Measurements from ENCODE around the gene GPN2. TPM values are rescaled to one million over a fixed set of nuclear protein-coding genes. Genes with fewer than 3 reads are reported as not detected.
"Not testable (repeated sequence)": the region's sequence is repeated elsewhere in the genome, so short reads cannot be mapped to it uniquely, and the experiment has no call there.

GPN2 gene
- total RNA-seq, 2 donors from 2014 or later, result 29.5 to 56.1 TPM

DNA sequence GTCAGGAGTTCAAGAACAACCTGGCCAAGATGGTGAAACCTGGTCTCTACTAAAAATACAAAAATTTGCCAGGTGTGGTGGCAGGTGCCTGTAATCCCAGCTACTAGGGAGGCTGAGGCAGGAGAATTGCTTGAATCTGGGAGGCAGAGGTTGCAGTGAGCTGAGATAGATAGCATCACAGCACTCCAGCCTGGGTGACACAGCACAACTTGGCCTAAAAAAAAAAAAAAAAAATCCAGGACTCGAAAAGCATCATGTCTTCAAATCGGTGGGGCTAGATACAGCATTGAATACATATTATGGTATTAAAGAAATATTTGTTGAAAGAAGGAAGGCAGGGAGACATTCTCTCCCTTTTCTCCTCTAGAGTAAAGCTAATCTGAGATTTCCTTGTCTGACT, 17.0 kb downstream of the GPN2 start:
- not testable (repeated sequence) for ATAC-seq; DNase-seq (ENCODE audit: low spot score in 2 of 2); H3K9me3 Mint-ChIP-seq; H3K36me3 Mint-ChIP-seq
- H3K27ac Mint-ChIP-seq, result peak overlapping the region in 1 of 2 donors; percentile 65

DNA sequence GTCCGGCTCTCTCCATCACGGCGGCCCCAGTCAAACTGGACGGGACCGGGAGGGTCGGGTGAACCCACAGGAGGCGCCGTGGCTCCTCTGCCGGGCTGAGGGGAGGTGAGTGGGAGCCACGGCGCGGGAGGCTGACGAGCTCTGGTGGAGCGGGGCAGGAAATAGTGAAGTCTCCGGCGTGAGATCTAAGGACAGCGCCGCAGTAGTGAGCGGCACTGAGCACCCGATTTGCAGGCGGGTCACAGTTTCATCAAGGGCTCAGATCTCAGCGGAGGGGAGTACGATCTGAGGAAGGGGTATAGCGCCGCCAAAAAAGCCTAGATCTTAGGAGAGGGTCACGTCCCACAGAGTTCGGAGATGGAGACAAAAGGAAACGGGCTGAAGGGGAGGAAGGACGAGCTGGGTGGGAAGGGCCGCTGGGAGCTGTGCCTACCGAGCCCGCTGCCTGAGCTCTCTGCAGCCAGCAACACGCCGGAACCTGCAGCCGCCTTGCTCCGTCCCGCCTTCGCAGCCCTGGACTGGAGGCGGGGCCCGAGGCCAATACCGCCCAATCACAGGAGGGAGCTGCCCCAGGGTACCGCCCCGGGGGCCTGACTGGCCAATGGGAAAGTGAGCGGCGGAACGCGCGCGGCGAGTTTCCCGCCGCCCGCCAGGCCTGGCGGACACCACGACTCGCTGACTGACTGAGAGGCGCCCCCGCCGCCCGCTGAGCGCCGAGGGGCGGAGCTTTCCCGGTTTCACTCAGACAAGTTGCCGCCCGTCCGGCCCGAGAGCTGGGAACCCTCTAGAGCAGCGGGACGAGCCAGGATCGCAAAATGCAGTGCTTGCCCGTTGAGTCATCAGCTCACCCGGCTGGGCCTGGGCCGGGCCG, 25.2 kb downstream of the GPN2 start:
- H3K27ac Mint-ChIP-seq, result peak overlapping the region; percentile 88 to 95

DNA sequence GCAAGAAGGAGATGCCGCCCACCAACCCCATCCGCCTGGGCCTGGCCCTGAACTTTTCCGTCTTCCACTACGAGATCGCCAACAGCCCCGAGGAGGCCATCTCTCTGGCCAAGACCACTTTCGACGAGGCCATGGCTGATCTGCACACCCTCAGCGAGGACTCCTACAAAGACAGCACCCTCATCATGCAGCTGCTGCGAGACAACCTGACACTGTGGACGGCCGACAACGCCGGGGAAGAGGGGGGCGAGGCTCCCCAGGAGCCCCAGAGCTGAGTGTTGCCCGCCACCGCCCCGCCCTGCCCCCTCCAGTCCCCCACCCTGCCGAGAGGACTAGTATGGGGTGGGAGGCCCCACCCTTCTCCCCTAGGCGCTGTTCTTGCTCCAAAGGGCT, 26.4 kb downstream of the GPN2 start:
- H3K27ac Mint-ChIP-seq, result peak overlapping the region in 1 of 2 donors; percentile 88
- ATAC-seq, result no peak

More for the DNA sequence above, 25.2 kb downstream of the GPN2 start:
- H3K36me3 Mint-ChIP-seq, result peaks cover 0 to 6% of the 10 kb centered on the region in 2 donors
- ATAC-seq (peak; percentile 94 to 95), DNase-seq (ENCODE audit: low spot score in 2 of 2) (peak; percentile 97 to 99)
- H3K9me3 Mint-ChIP-seq, result no peaks in the 10 kb centered on the region

DNA sequence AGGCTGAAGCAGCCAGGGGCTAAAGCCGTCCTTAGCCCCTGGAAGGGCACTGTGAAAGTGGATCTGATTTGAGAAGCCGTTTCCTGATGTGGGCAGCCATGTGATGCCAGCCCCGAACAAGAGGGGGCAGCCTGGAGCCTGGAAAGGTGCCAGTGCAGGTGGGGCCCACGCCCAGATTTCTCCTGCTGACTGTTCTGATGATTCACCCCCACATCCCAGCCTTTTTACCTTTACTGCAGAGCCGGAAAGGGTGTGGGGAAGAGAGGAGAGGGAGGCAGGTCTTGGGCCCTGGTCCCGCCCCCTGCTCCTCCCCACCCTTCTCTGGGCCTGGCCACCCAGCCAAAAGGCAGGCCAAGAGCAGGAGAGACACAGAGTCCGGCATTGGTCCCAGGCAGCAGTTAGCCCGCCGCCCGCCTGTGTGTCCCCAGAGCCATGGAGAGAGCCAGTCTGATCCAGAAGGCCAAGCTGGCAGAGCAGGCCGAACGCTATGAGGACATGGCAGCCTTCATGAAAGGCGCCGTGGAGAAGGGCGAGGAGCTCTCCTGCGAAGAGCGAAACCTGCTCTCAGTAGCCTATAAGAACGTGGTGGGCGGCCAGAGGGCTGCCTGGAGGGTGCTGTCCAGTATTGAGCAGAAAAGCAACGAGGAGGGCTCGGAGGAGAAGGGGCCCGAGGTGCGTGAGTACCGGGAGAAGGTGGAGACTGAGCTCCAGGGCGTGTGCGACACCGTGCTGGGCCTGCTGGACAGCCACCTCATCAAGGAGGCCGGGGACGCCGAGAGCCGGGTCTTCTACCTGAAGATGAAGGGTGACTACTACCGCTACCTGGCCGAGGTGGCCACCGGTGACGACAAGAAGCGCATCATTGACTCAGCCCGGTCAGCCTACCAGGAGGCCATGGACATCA, 27.1 kb downstream of the GPN2 start, which contains the start of gene SFN:
TSS of gene SFN (plus strand) at position 369 of the 904 bp plus-strand sequence. CDS start at position 433, 64 bp downstream.
- peak within 1 kb of the TSS; percentile 44 to 88 for H3K27ac Mint-ChIP-seq
- H3K9me3 Mint-ChIP-seq, result no peaks in the 10 kb centered on the region
- ATAC-seq (no peak), DNase-seq (ENCODE audit: low spot score in 2 of 2) (peak in 1 of 2 donors; percentile 71)
- H3K36me3 Mint-ChIP-seq, result peaks cover 0 to 6% of the 10 kb centered on the region in 2 donors

More for the DNA sequence above, 26.4 kb downstream of the GPN2 start:
- peaks cover 0 to 6% of the 10 kb centered on the region in 2 donors for H3K36me3 Mint-ChIP-seq
- no peak for DNase-seq (ENCODE audit: low spot score in 2 of 2)
- H3K9me3 Mint-ChIP-seq, result no peaks in the 10 kb centered on the region

DNA sequence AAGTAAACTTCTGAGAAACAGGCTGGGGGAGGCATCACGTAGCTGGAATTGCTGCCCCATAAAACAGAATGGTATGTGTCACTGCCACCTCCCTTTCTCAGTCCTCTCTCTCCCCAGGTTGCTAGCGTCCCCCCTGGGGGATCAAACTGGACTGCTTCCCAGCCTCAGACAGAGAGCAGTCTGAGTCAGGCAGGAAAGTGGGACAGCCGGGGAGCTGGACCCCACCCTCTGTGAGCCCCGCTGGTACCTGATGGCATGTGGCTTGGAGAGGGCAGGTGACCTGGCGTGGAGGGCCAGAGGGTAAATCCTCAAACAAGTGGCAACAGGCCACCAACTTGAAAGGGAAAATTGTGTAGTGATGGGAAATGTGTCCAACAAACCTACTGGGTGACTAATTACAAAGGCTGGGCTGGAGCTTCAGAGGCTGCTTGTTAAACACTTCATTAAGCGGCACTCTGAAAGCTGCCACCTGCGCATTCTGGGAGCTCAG, 28.1 kb downstream of the GPN2 start:
- Mint-ChIP-seq H3K9me3 (no peaks in the 10 kb centered on the region), H3K27ac (peak overlapping the region; percentile 36 to 44), H3K36me3 (peaks cover 0 to 6% of the 10 kb centered on the region in 2 donors)
- ATAC-seq (no peak), DNase-seq (ENCODE audit: low spot score in 2 of 2) (no peak)

DNA sequence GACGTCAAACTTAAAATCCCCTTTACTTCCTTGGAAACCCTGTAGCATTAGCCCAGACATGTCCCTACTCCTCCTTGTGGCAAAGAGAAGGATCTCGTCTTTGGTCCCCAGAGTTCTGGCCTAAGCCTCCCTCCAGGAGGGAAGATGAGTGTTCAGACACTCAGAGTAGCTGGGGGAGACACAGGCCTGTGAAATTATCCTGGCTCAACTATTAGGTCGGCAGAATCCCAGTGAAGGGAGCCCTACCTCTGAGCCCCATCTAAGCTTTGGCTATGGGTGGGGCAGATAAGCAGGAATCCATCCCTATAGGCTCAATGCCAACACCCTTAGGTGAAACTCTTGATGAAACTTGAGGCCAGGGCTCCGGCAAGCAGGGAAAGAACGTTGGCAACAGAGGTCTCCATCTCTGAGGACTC, 28.8 kb downstream of the GPN2 start:
- H3K9me3 Mint-ChIP-seq, result no peaks in the 10 kb centered on the region
- ATAC-seq (no peak), DNase-seq (ENCODE audit: low spot score in 2 of 2) (no peak)
- peaks cover 0 to 6% of the 10 kb centered on the region in 2 donors for H3K36me3 Mint-ChIP-seq
- H3K27ac Mint-ChIP-seq, result peak overlapping the region in 1 of 2 donors; percentile 36

DNA sequence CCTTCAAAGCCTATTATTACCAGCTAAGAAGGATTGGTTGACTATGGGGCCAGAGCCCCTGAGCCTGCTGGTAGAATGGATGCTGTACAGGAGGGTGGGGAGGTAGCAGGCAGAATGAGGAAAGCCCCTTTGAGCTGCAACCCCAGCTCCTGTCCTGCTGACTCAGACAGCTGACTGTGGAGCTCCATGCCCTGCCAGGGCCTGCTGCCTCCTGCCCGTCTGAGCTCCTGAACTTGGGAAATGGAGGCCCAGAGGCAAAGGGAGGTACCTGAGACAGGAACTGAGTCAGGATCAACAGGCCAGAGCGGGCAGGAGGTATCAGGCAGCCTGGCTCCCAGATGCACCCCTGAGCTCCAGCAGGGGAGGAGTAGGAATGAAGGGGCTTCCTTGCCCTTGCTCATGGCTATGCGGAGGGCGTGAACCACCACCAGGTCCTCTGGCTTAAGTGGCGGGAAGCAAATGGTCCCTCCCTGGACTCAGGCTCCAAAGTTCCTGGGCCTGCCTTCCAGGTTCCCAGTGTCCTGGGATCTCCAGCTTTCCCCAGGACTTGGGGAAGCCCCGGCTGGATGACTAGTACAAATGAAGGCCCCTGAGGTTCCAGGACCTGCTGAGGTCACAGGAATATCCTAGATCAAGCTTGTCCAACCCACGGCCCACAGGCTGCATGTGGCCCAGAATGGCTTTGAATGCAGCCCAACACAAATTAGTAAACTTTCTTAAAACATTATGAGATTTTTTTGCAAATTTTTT, 31.0 kb downstream of the GPN2 start:
- H3K27ac Mint-ChIP-seq, result peak overlapping the region; percentile 48 to 88
- ATAC-seq (no peak), DNase-seq (ENCODE audit: low spot score in 2 of 2) (no peak)
- no peaks in the 10 kb centered on the region for H3K9me3 Mint-ChIP-seq
- H3K36me3 Mint-ChIP-seq, result peaks cover 0 to 6% of the 10 kb centered on the region in 2 donors

DNA sequence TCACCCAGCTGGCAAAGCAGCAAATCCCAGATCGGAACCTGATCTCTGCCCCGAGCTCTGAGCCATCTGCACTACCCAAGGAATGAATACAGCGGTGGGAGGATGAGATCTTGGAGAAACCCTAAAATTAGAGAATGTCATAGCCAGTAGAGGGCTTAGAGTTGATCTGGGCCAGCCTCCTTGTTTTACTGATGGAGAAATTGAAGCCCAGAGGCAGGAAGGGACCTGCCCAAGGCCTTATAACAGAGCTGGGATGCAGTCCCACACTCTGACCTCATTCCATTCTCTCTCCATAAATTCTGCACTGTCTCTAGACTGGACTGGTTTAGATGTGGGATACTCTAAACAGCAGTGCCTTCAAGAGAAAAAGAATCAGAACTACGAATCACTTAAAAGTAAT, 31.9 kb downstream of the GPN2 start:
- Mint-ChIP-seq H3K36me3 (peaks cover 0 to 3% of the 10 kb centered on the region in 2 donors), H3K27ac (peak overlapping the region; percentile 48 to 88), H3K9me3 (no peaks in the 10 kb centered on the region)
- DNase-seq (ENCODE audit: low spot score in 2 of 2) (no peak), ATAC-seq (no peak)

DNA sequence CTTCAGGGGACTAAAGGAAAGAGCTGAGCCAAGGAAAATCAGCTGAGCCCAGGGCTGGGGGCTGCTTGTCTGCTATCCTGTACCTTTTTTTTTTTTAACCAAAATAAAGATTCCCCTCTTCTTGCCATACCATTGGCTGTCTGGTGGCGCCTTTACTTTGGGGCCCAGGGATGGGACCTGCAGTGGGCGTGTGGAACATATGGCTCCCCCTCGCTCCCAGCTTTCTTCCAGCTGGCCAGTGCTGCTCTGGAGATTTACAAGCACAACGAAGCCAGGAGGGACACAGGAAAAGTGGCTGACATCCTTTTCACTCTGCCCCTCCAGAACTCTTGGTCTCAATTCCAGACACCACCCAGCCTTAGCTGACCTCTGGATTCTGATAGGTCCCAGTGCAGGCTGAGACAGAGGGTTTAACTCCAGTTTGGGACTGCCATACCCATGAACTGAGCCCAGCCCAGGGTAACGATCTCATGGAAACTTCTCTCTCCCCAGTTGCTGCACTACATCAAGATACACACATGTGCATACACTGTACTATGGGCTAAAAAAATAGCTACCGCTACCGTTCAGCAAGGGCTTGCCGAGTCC, 32.5 kb downstream of the GPN2 start:
- DNase-seq (ENCODE audit: low spot score in 2 of 2) (no peak), ATAC-seq (no peak)
- H3K36me3 Mint-ChIP-seq, result peaks cover 5% of the 10 kb centered on the region in 2 donors
- H3K9me3 Mint-ChIP-seq, result no peaks in the 10 kb centered on the region
- H3K27ac Mint-ChIP-seq, result peak overlapping the region; percentile 48 to 88

DNA sequence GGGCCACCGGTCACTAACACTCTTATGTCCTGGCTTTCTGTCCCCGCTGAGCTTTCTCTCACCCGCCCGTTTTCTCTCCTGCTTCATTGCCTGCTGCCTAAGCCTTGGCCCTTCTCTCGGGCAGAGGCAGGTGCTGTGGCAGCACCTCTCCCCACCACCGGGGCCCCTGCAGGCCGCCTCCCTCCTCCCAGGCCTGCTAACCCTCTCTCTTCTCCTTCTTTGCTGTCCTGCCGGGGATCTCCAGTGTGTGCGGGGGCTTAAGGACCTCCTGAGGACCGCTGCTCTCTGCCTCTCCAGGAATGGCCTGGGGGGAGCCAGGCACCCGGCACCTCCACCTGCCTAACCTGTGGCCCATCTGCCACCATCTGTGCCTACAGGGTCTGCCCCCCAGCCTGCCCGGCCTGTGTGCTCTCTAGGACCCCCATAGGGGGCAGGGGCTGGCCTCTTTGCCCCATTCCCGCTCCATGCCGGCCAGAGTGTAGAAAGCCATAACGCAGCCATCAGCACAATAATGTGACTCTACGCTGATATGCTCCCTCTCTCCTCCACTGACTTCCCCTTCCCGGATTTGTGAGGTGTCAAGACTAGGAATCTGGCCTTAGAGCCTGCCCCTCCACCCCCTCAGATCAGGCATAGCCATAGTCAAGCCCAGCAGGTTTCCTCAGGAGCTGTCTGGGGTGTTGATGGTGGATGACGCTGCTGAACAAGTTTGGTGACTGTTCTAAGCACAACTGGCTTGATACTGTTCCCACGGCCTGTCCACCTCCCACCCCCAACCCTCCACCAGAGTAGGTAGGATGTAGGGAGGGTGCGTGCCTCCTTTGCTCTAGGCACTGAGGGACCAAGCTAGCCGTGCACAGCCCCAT, 33.2 kb downstream of the GPN2 start:
- Mint-ChIP-seq H3K27ac (peak overlapping the region; percentile 22 to 79), H3K9me3 (no peaks in the 10 kb centered on the region), H3K36me3 (peaks cover 6 to 10% of the 10 kb centered on the region in 2 donors)
- DNase-seq (ENCODE audit: low spot score in 2 of 2) (no peak), ATAC-seq (no peak)

DNA sequence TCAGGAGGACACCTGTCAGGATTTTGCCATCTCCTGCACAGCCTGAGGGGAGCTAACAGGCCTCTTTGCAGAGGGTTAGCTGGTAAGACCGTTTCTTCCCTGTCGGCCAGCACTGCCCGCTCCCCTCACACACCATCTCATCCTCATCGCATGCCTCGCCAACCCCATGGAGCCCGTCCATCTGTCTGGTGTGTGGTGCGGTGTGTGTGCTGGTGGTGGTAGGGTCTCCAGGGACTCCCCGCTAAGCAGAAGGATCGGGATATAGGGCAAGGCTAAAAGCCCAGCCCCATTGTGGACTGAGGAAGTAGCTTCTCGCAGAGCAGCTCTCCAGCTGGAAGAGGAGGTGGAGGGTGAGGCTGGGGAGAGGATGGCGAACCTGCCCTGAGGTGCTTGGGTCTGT, 33.9 kb downstream of the GPN2 start:
- no peak for ATAC-seq
- Mint-ChIP-seq H3K27ac (peak overlapping the region; percentile 22 to 36), H3K36me3 (peaks cover 11 to 15% of the 10 kb centered on the region in 2 donors), H3K9me3 (no peaks in the 10 kb centered on the region)
- no peak for DNase-seq (ENCODE audit: low spot score in 2 of 2)

DNA sequence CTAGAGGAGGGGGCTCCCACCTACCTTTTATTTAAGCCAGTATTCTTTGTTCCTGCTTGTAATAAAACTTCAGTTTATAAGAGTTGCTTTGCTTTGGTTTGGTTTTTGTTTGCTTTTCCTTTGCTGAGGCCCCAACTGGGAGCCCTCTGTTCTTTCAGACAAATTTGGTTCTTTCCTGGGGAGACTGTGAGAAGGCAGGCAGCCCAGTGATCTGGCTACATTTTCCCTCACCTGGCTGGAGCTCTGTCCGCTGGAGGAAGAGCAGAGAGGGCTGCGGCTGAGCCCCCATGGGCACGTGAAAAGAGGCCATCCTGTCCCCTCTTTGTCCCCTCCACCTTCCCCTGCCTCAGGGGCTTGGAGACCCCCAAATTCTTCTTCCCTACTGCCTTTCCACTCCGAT, 34.4 kb downstream of the GPN2 start:
- no peak for DNase-seq (ENCODE audit: low spot score in 2 of 2)
- no peaks in the 10 kb centered on the region for H3K9me3 Mint-ChIP-seq
- H3K36me3 Mint-ChIP-seq, result peaks cover 11 to 15% of the 10 kb centered on the region in 2 donors
- H3K27ac Mint-ChIP-seq, result peak overlapping the region; percentile 22 to 92
- ATAC-seq, result no peak

DNA sequence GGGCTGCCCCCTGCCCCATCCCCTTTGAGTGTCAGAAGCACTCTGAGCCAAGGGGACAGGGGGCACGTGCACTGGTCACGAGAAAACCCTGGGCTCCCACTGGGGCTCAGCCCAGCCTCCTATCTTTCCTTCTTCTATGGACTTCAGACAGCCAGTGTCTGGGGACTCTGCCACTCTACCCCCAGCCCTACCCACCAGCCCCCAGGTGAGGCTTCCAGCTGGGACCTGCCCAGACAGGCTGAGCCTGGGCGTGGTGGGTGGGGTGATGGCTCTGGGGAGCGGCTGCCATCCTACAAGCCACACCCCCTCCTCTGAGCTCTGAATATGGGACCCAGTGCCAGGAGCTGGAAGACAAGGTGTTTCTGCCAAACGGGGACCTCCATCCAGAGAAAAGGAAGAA, 35.2 kb downstream of the GPN2 start:
- H3K9me3 Mint-ChIP-seq, result no peaks in the 10 kb centered on the region
- DNase-seq (ENCODE audit: low spot score in 2 of 2) (no peak), ATAC-seq (no peak)
- peaks cover 11 to 18% of the 10 kb centered on the region in 2 donors for H3K36me3 Mint-ChIP-seq
- H3K27ac Mint-ChIP-seq, result peak overlapping the region in 1 of 2 donors; percentile 81

DNA sequence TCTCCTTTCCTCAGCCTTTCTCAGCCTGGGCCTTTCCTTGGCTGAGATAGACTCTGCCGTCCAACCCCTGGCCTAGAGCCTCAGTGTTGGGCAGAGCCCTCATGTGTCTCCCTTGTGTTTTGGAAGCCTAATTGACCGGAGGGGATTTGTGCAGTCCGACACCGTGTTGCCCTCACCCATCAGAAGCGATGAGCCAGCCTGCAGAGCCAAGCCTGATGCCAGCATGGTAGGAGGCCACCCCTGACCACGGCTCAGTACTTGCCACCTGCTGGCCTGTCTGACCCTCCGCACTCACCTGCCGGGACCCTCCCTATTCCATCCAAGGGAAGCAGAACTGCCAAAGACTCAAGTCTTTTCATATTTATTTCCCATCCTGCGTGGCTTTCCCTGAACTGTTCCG, 36.5 kb downstream of the GPN2 start:
- no peak for ATAC-seq

DNA sequence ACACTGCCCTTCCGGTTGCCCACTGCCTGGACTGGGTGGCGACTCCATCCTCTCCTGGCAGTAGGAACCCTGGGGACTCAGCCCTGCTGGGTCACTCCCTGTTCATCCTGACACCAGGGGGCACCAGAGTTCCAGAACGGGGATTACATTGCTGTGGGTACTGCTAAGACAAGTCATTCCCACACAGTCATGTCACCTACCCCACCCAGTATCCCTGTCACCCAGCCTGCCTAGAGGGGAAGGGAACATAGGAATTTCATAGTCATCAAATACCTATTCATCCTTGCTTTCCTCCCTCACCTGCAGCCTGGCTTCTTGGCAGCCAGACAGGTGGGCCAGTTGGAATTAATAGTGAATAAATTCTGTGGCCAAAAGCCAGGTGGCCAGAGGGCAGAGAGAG, 36.9 kb downstream of the GPN2 start:
- no peaks in the 10 kb centered on the region for H3K9me3 Mint-ChIP-seq
- DNase-seq (ENCODE audit: low spot score in 2 of 2) (peak; percentile 68 to 83), ATAC-seq (peak; percentile 76 to 80)
- H3K36me3 Mint-ChIP-seq, result peaks cover 15 to 27% of the 10 kb centered on the region in 2 donors
- peak overlapping the region in 1 of 2 donors; percentile 47 for H3K27ac Mint-ChIP-seq

More for the DNA sequence above, 36.5 kb downstream of the GPN2 start:
- Mint-ChIP-seq H3K36me3 (peaks cover 15 to 23% of the 10 kb centered on the region in 2 donors), H3K27ac (peak overlapping the region in 1 of 2 donors; percentile 47), H3K9me3 (no peaks in the 10 kb centered on the region)
- DNase-seq (ENCODE audit: low spot score in 2 of 2), result no peak
